Keratinocyte (primary cell): ENCODE data around the gene DGKI. TPM values are rescaled to one million over a fixed set of nuclear protein-coding genes. Genes with fewer than 3 reads are reported as not detected.

ENCODE experiments used
- DNase-seq: peaks from one replicate; pipeline ENCODE4 v3.0.0-alpha.2; 2011; ENCODE audit warnings: low read depth, missing footprints, low spot score
- FAIRE-seq: peaks from 2 replicates; lab custom pipeline; 2011; peaks lifted over from hg19 to GRCh38; lab: Jason Lieb, UNC
- H2AFZ ChIP-seq: 2 replicates; pipeline ENCODE4 v1.6.0; 2012; ENCODE audit warnings: low read length, control low read depth, inconsistent platforms; ENCODE audit not compliant: control insufficient read depth
- H3K27ac ChIP-seq: 2 replicates; pipeline ENCODE4 v1.5.1; 2011; ENCODE audit warnings: low read length; ENCODE audit not compliant: control insufficient read depth, insufficient read depth
- H3K27me3 ChIP-seq: 3 replicates; pipeline ENCODE4 v1.6.0; 2011; ENCODE audit warnings: low read length; ENCODE audit not compliant: control insufficient read depth, insufficient read depth; ENCODE audit errors: extremely low read depth
- H3K36me3 ChIP-seq, 2 experiments: 2 replicates in 1 of 2; 3 replicates in 1 of 2; pipeline ENCODE4 v1.5.1; 2011; ENCODE audit warnings: low read length in 2 of 2, mild to moderate bottlenecking in 1 of 2; ENCODE audit not compliant: control insufficient read depth in 2 of 2, insufficient read depth in 2 of 2; ENCODE audit errors: extremely low read depth in 1 of 2
- H3K4me1 ChIP-seq: 3 replicates; pipeline ENCODE4 v1.5.1; 2011; ENCODE audit warnings: low read length; ENCODE audit not compliant: control insufficient read depth, insufficient read depth; ENCODE audit errors: extremely low read depth
- H3K4me2 ChIP-seq: 3 replicates; pipeline ENCODE4 v1.6.0; 2011; ENCODE audit warnings: low read depth, low read length; ENCODE audit not compliant: control insufficient read depth, insufficient read depth; ENCODE audit errors: extremely low read depth
- H3K4me3 ChIP-seq, 3 experiments: fragments of 200-600 bp in 1 of 3; sonication (generic) in 1 of 3; 2 replicates in 2 of 3; 3 replicates in 1 of 3; pipeline ENCODE4 v1.5.1; 2011 to 2016; ENCODE audit warnings: low read length in 3 of 3, mild to moderate bottlenecking in 3 of 3, control low read depth in 2 of 3, inconsistent platforms in 1 of 3, low read depth in 1 of 3, mixed read lengths in 1 of 3, mixed run types in 1 of 3, moderate library complexity in 1 of 3; ENCODE audit not compliant: control insufficient read depth in 2 of 3, insufficient read depth in 2 of 3; ENCODE audit errors: extremely low read depth in 1 of 3
- H3K79me2 ChIP-seq: 2 replicates; pipeline ENCODE4 v1.6.0; 2012; ENCODE audit warnings: low read length; ENCODE audit not compliant: control insufficient read depth, insufficient read depth
- H3K9ac ChIP-seq: 3 replicates; pipeline ENCODE4 v1.6.0; 2011; ENCODE audit warnings: low read length; ENCODE audit not compliant: control insufficient read depth, insufficient read depth; ENCODE audit errors: extremely low read depth
- H3K9me1 ChIP-seq: 3 replicates; pipeline ENCODE4 v1.6.0; 2011; ENCODE audit warnings: low read length; ENCODE audit not compliant: control insufficient read depth, insufficient read depth; ENCODE audit errors: extremely low read depth
- H3K9me3 ChIP-seq: 2 replicates; pipeline ENCODE4 v1.5.1; 2012; ENCODE audit warnings: low read depth, low read length; ENCODE audit not compliant: control insufficient read depth
- H4K20me1 ChIP-seq: 3 replicates; pipeline ENCODE4 v1.6.0; 2011; ENCODE audit warnings: low read length; ENCODE audit not compliant: control insufficient read depth, insufficient read depth; ENCODE audit errors: extremely low read depth
- CTCF ChIP-seq, 3 experiments: IDR thresholded peaks in 1 of 3; conservative IDR thresholded peaks in 1 of 3; optimal IDR thresholded peaks in 1 of 3; 2 replicates in 2 of 3; 3 replicates in 1 of 3; pipeline versions ENCODE3 to v1.5.1; 2011; ENCODE audit warnings: low read length in 3 of 3, mild to moderate bottlenecking in 3 of 3, moderate library complexity in 2 of 3, control low read depth in 1 of 3, inconsistent platforms in 1 of 3; ENCODE audit not compliant: insufficient read depth in 2 of 3; ENCODE audit errors: extremely low read depth in 1 of 3
- EZH2 ChIP-seq: IDR thresholded peaks from one replicate; pipeline ENCODE4 v1.6.1; 2012; ENCODE audit warnings: inconsistent platforms, mild to moderate bottlenecking, low read length, moderate library complexity
- dilution Hi-C: fragments of 300-500 bp; cut with MboI; formaldehyde crosslinking; loops from one replicate; pipeline ENCODE4 v1.7.0; 2020; ENCODE audit warnings: low sequenced_read_pairs; ENCODE audit not compliant: extremely low pct_ligation_motif_present
- polyA plus RNA-seq, 5 experiments: library from polyadenylated mRNA; depleted of rRNA in 3 of 5; stranded (reverse) in 3 of 5; stranded (forward) in 1 of 5; unstranded in 1 of 5; fragments of >200 nt; gene quantifications; 1 replicate in 1 of 5; 2 replicates in 3 of 5; 3 replicates in 1 of 5; pipeline versions ENCODE4 v1.2.1 to v1.2.3, GENCODE V29; 2011 to 2012; ENCODE audit warnings: missing spikeins in 2 of 5, low read depth in 1 of 5, low replicate concordance in 1 of 5

Gene DGKI
- polyA plus RNA-seq, 1 donor (not counting 4 experiments of a cell fraction or from before 2014, with no cell fraction given), result 0.14 TPM

DNA sequence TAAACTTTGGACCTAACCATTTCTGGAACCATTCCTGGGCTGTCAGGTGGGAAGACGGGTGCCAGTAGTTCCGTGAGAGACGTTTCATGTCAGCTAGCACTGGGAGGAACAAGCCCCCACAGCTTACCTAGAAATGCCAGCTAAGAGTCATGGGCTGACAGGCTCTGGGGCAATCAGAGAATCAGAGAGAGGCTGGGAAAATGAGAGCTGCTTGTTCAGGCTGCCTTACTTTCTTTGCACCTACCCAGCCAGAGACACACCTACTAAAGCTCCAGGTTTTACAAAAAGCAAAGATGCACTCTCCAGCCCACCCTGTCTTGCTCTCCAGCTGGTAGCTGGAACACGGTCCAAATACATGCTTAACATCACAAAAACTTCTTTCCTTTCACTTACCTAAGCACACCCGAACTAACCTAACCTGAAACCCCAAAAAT is 503.9 kb downstream of the DGKI start:
- dilution Hi-C loops, result no loop called here
- no peaks in the 10 kb centered on the region for H3K9me1 ChIP-seq
- peak overlapping the region; percentile 53 for H3K4me2 ChIP-seq
- no peak overlapping the region for H3K27ac ChIP-seq
- no peak overlapping the region for H3K9ac ChIP-seq
- no peaks in the 10 kb centered on the region for H4K20me1 ChIP-seq
- H3K9me3 ChIP-seq, result no peaks in the 10 kb centered on the region
- H3K4me3 ChIP-seq, result no peak overlapping the region
- TF ChIP-seq CTCF (optimal IDR thresholded peaks at IDR 0.05 in 1 of 3, IDR thresholded peaks at IDR 0.05 in 1 of 3, conservative IDR thresholded peaks at IDR 0.05 in 1 of 3; ENCODE audit: extremely low read depth in 1 of 3, insufficient read depth in 2 of 3, low read length in 3 of 3) (no peak), EZH2 (no peak)
- peak overlapping the region; percentile 71 for H2AFZ ChIP-seq
- H3K4me1 ChIP-seq, result no peaks in the 10 kb centered on the region
- H3K79me2 ChIP-seq, result no peaks in the 10 kb centered on the region
- H3K36me3 ChIP-seq, result no peaks in the 10 kb centered on the region
- no peaks in the 10 kb centered on the region for H3K27me3 ChIP-seq
- FAIRE-seq, result no peak
- no peak for DNase-seq

GRCh38 chr7:137342265-137342664 is 504.5 kb downstream of the DGKI start:
- Histone ChIP-seq H3K4me1 (no peaks in the 10 kb centered on the region), H3K4me2 (no peak overlapping the region), H3K79me2 (no peaks in the 10 kb centered on the region), H3K4me3 (no peak overlapping the region), H3K36me3 (no peaks in the 10 kb centered on the region), H3K9me1 (no peaks in the 10 kb centered on the region), H4K20me1 (no peaks in the 10 kb centered on the region), H2AFZ (no peak overlapping the region), H3K9ac (no peak overlapping the region), H3K27ac (no peak overlapping the region), H3K27me3 (no peaks in the 10 kb centered on the region), H3K9me3 (no peaks in the 10 kb centered on the region)
- dilution Hi-C loops, result no loop called here
- no peak for FAIRE-seq
- DNase-seq, result no peak
- no peak for TF ChIP-seq EZH2
- TF ChIP-seq CTCF (optimal IDR thresholded peaks at IDR 0.05 in 1 of 3, IDR thresholded peaks at IDR 0.05 in 1 of 3, conservative IDR thresholded peaks at IDR 0.05 in 1 of 3; ENCODE audit: extremely low read depth in 1 of 3, insufficient read depth in 2 of 3, low read length in 3 of 3), result no peak
